HG03521 (cell line): ENCODE results near the gene DHX38.
"Not testable (repeated sequence)": the region's sequence is repeated elsewhere in the genome, so short reads cannot be mapped to it uniquely, and the experiment has no call there.

ENCODE experiments used
- ATAC-seq: cut with Tn5 transposase; IDR thresholded peaks from one replicate; pipeline ENCODE4 v1.9.1; 2021; ENCODE audit warnings: mild to moderate bottlenecking, moderate library complexity; ENCODE audit not compliant: unreplicated experiment

The DHX38 gene

GRCh38 chr16:72093448-72094265, at the start of gene DHX38, which contains the start of gene TXNL4B:
TSS of gene DHX38 (plus strand) at chr16:72093847. CDS start at chr16:72096158, 2,311 bp downstream.
TSS of gene TXNL4B (minus strand) at chr16:72093620. CDS start at chr16:72090749, 2,871 bp downstream.
- ATAC-seq = peak; percentile 98

- ATAC-seq = no peak
These were observed 49.4 kb upstream of the DHX38 start for GRCh38 chr16:72044296-72044695.

GRCh38 chr16:72044825-72045359, 48.8 kb upstream of the DHX38 start:
- ATAC-seq = no peak

- ATAC-seq = no peak
These were observed 44.5 kb upstream of the DHX38 start for GRCh38 chr16:72049110-72049509.

DNA sequence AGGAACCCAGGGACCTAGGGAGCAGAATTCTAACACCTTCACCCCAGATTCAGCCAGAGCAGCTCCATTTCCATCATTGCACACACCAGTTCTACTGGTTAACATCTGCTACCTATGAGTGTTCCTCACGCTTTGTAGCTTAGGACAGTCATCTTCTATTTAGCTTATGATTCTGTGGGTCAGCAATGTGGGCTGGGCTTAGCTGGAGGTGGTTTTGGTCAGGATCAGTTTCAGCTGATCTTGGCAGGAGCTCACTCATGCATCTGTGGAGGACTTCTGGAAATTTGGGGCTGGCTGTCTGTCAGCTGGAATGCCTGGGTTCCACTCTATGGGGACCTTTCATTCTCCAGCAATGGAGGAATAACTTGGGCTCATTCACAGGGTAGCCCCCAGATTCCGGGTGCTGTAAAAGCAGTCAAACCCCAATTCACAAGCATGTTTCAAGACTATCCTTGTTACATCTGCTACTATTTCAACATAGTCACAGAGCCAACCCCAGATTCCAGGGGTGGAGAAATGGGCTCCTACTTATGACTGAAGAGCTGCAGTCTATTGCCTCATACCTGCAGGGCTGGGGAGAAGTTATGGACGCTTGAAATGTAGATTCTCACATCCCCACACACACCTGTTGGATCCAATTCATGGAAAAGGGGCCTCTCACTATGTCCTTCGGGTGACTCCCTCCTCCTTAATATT, 42.7 kb upstream of the DHX38 start:
- ATAC-seq = no peak

GRCh38 chr16:72051818-72052217, 41.8 kb upstream of the DHX38 start:
- no peak for ATAC-seq

DNA sequence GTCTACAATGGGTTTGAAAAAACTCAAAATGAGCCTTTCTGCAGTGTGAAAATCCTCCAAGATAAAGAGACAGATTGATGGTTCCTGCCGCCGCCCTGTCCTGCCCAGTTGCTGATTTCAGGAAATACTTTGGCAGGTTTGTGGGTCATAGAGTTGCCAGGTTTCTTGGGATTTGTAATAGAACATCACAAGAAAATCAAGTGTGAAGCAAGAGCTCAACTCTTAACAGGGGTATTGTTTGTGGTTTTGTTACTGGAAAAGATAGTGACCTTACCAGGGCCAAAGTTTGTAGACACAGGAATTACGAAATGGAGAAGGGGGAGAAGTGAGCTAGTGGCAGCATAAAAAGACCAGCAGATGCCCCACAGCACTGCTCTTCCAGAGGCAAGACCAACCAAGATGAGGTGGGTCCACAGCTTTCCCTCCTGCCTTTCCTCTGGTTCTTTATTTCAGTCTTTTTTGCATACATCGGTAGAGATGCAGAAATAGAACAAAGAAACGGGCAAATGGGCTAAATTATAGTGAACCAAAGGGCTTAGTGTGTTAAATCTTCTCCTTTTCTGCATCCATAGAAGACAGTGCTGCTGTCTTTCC, 39.3 kb upstream of the DHX38 start, which contains the start of gene HP:
Gene HP (plus strand): TSS at position 252 of the 594 bp plus-strand sequence. CDS start 148 bp downstream, at position 400.
- not testable (repeated sequence) for ATAC-seq

- no peak for ATAC-seq
These were observed 37.7 kb upstream of the DHX38 start for GRCh38 chr16:72055911-72056310.

DNA sequence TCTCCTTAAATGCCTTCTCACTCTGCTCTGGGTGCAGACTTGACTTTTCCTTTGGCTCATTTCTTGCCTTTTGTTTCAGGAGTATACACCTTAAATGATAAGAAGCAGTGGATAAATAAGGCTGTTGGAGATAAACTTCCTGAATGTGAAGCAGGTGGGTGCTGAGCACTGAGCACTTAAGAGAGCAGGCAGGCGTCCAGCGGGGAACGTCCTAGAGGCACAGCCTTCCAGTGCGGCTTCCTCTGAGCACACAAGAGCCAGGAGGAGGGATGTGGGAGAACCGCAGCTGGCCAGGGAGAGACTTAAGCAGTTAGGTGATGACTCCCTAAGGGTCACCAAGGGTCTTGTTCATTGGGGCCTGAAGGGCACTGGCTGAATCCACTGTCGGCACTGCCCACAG, 36.3 kb upstream of the DHX38 start:
- not testable (repeated sequence) for ATAC-seq

DNA sequence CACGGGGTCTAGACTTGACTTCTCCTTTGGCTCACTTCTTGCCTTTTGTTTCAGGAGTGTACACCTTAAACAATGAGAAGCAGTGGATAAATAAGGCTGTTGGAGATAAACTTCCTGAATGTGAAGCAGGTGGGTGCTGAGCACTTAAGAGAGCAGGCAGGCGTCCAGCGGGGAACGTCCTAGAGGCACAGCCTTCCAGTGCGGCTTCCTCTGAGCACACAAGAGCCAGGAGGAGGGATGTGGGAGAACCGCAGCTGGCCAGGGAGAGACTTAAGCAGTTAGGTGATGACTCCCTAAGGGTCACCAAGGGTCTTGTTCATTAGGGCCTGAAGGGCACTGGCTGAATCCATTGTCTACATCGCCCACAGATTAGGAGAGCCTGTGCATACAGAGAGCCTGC, 34.6 kb upstream of the DHX38 start:
- not testable (repeated sequence) for ATAC-seq

- no peak for ATAC-seq
These were observed 33.2 kb upstream of the DHX38 start for GRCh38 chr16:72060405-72060804.

GRCh38 chr16:72061564-72061963, 32.1 kb upstream of the DHX38 start:
- ATAC-seq = no peak

GRCh38 chr16:72064361-72064894, 29.2 kb upstream of the DHX38 start:
- no peak for ATAC-seq

GRCh38 chr16:72066747-72067146, 26.9 kb upstream of the DHX38 start:
- peak; percentile 59 for ATAC-seq

- ATAC-seq = no peak
These were observed 24.7 kb upstream of the DHX38 start for GRCh38 chr16:72068930-72069329.

DNA sequence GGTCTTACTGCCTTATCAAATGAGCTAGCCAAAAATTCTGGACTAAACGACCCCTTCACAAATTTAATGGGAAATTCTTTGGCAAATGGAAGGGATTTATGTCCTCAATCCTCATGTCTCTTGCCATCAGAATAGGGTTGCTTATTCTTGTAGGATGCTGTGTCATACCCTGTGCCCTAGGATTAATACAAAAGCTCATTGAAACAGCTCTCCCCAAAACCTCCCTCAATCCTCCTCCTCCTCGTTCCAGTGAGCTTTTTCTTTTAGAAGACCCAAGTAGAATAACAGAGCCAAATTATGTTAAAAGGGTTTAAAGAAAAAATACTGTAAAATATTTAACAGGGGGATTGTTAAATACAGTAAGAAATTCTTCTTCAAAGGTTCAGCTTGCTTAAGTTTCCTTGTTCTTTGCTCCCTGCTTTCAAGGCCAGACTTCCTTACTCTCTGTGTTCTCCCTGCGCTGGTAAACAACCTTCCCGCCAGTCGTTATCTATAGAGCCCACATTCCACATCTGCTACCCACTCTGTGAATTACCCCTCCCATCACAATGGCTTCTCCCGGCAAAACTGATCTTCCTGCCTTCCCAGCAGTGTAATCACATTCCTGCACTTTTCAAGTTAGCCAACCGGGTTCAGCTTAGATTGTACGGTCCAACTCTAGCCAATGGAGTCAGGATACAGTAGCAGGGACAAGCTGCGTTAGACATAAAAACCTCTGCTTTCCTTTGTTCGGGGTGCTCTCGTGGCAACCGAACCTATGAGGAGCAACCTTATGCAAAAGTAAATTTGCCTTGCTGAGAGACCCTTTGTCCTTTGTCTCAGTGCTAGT, 20.9 kb upstream of the DHX38 start:
- no peak for ATAC-seq

DNA sequence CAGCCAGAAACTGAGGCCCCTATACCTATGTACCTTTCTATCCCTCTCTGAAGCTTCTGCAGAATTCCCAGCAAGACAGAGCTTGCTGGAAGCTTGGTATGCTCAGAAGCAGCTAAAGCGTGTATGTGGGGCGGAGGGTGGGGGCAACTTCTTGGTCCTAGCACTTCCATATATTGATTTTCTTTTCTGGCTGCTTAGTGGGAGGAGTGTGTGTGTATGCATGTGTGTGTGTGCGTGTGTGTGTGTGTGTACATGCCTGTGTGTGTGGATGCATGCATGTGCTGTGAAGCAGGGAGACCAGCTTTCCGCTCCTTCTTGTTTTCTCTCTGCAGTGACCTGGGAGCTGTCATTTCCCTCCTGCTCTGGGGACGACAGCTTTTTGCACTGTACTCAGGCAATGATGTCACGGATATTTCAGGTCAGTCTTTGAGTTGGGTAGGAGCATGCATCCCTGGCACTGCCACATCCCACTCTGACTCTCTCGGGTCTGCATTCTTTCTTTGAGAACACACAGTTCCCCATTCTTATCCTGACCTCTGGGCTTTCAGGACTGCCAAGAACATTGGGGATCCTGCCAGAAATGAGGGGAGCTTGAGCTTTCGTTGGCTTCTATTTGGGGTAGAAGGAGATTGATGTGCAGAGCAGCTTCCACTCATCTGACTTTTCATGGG, 20.0 kb upstream of the DHX38 start:
- no peak for ATAC-seq

DNA sequence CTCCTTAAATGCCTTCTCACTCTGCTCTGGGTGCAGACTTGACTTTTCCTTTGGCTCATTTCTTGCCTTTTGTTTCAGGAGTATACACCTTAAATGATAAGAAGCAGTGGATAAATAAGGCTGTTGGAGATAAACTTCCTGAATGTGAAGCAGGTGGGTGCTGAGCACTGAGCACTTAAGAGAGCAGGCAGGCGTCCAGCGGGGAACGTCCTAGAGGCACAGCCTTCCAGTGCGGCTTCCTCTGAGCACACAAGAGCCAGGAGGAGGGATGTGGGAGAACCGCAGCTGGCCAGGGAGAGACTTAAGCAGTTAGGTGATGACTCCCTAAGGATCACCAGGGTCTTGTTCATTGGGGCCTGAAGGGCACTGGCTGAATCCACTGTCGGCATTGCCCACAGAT, 18.6 kb upstream of the DHX38 start:
- ATAC-seq = not testable (repeated sequence)

- not testable (repeated sequence) for ATAC-seq
These were observed 16.5 kb upstream of the DHX38 start for GRCh38 chr16:72076991-72077706.
